Hepatocyte (in vitro differentiated cells): ENCODE data around the gene LUC7L. TPM values are rescaled to one million over a fixed set of nuclear protein-coding genes. Genes with fewer than 3 reads are reported as not detected.

Experiments used
- DNase-seq: peaks from one replicate; pipeline ENCODE4 v3.0.0-alpha.2; 2016; ENCODE audit warnings: low spot score
- H2AFZ ChIP-seq: fragments of 200-600 bp; sonication (generic); 2 replicates; pipeline ENCODE4 v1.6.0; 2016; ENCODE audit warnings: antibody characterized with exemption, mild to moderate bottlenecking
- H3K27ac ChIP-seq: fragments of 200-600 bp; sonication (generic); 2 replicates; pipeline ENCODE4 v1.5.1; 2016; ENCODE audit warnings: mild to moderate bottlenecking
- H3K27me3 ChIP-seq: fragments of 200-600 bp; sonication (generic); 2 replicates; pipeline ENCODE4 v1.6.1; 2016
- H3K36me3 ChIP-seq: fragments of 200-600 bp; sonication (generic); replicated peaks from 2 replicates; pipeline ENCODE4 v1.5.1; 2016; ENCODE audit warnings: low read depth; ENCODE audit not compliant: insufficient read depth
- H3K4me1 ChIP-seq: fragments of 200-600 bp; sonication (generic); 2 replicates; pipeline ENCODE4 v1.5.1; 2016; ENCODE audit warnings: mild to moderate bottlenecking, moderate library complexity; ENCODE audit not compliant: insufficient read depth
- H3K4me2 ChIP-seq: fragments of 200-600 bp; sonication (generic); 2 replicates; pipeline ENCODE4 v1.6.0; 2016
- H3K4me3 ChIP-seq: fragments of 200-600 bp; sonication (generic); 2 replicates; pipeline ENCODE4 v1.5.1; 2016; ENCODE audit warnings: mild to moderate bottlenecking
- H3K79me2 ChIP-seq: fragments of 200-600 bp; sonication (generic); 2 replicates; pipeline ENCODE4 v1.6.0; 2017; ENCODE audit warnings: mild to moderate bottlenecking
- H3K9me2 ChIP-seq: fragments of 200-600 bp; sonication (generic); replicated peaks from 2 replicates; pipeline ENCODE4 v1.6.0; 2017; ENCODE audit warnings: mild to moderate bottlenecking; ENCODE audit not compliant: insufficient read depth
- H3K9me3 ChIP-seq: fragments of 200-600 bp; sonication (generic); 2 replicates; pipeline ENCODE4 v1.5.1; 2016; ENCODE audit warnings: low read depth, mild to moderate bottlenecking
- H4K20me1 ChIP-seq: fragments of 200-600 bp; sonication (generic); 2 replicates; pipeline ENCODE4 v1.6.0; 2016; ENCODE audit warnings: mild to moderate bottlenecking; ENCODE audit not compliant: insufficient read depth, poor library complexity, severe bottlenecking
- EZH2 ChIP-seq: fragments of 200-600 bp; sonication (generic); IDR thresholded peaks from 2 replicates; pipeline ENCODE4 v1.6.1; 2016; ENCODE audit warnings: antibody characterized with exemption, mild to moderate bottlenecking, borderline replicate concordance
- EZH2phosphoT487 ChIP-seq: fragments of 200-600 bp; sonication (generic); IDR thresholded peaks from one replicate; pipeline ENCODE4 v1.6.1; 2018; ENCODE audit warnings: antibody characterized with exemption, mild to moderate bottlenecking, low read depth, moderate library complexity; ENCODE audit not compliant: unreplicated experiment, severe bottlenecking
- WGBS: methylation state at CpG from one replicate; pipeline ENCODE4 v1.1.6; 2016; ENCODE audit warnings: low lambda C conversion rate; ENCODE audit errors: missing lambda C conversion rate; 5-methylcytosine and 5-hydroxymethylcytosine counted together
- polyA plus RNA-seq: library from polyadenylated mRNA; unstranded; fragments of >200 nt; fragmentation: Nextera tagmentation; extraction: Ambion mirVana; gene quantifications from 2 replicates; pipeline ENCODE4 v1.2.1, GENCODE V29; 2016
- small RNA-seq: library from RNA; depleted of rRNA; stranded (forward); fragments of <200 nt; gene quantifications from one replicate; pipeline ENCODE3, GENCODE V24; 2014
- total RNA-seq: library from RNA; depleted of rRNA; stranded (reverse); fragments of >200 nt; gene quantifications from 2 replicates; pipeline ENCODE4 v1.2.3, GENCODE V29; 2014
- TF ChIP-seq, protein P1 (sequence below): fragments of 200-600 bp; sonication (generic); IDR thresholded peaks from 2 replicates; pipeline ENCODE4 v1.5.1; 2016; ENCODE audit warnings: antibody characterized with exemption, mild to moderate bottlenecking; ENCODE audit not compliant: poor library complexity

LUC7L gene
- total and polyA plus RNA-seq, 2 experiments from 2014 or later: 75.2 to 75.4 TPM

GRCh38 chr16:143047-143446, 86.2 kb downstream of the LUC7L start:
- H4K20me1 ChIP-seq: no peaks in the 10 kb centered on the region
- no peak overlapping the region for H3K4me3 ChIP-seq
- H3K27me3 ChIP-seq: no peaks in the 10 kb centered on the region
- H3K9me2 ChIP-seq: no peaks in the 10 kb centered on the region
- no peak overlapping the region for H2AFZ ChIP-seq
- no peak overlapping the region for H3K4me2 ChIP-seq
- 89% methylated on average over 6 of the region's 6 CpGs for WGBS
- H3K4me1 ChIP-seq: no peaks in the 10 kb centered on the region
- no peak overlapping the region for H3K27ac ChIP-seq
- peaks cover under 1% of the 10 kb centered on the region for H3K79me2 ChIP-seq
- no peaks in the 10 kb centered on the region for H3K36me3 ChIP-seq
- H3K9me3 ChIP-seq: no peaks in the 10 kb centered on the region
- TF ChIP-seq EZH2: no peak
- TF ChIP-seq, protein P1, sequence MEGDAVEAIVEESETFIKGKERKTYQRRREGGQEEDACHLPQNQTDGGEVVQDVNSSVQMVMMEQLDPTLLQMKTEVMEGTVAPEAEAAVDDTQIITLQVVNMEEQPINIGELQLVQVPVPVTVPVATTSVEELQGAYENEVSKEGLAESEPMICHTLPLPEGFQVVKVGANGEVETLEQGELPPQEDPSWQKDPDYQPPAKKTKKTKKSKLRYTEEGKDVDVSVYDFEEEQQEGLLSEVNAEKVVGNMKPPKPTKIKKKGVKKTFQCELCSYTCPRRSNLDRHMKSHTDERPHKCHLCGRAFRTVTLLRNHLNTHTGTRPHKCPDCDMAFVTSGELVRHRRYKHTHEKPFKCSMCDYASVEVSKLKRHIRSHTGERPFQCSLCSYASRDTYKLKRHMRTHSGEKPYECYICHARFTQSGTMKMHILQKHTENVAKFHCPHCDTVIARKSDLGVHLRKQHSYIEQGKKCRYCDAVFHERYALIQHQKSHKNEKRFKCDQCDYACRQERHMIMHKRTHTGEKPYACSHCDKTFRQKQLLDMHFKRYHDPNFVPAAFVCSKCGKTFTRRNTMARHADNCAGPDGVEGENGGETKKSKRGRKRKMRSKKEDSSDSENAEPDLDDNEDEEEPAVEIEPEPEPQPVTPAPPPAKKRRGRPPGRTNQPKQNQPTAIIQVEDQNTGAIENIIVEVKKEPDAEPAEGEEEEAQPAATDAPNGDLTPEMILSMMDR: no peak
- TF ChIP-seq EZH2phosphoT487: no peak
- DNase-seq: no peak

GRCh38 chr16:142405-142967, 86.8 kb downstream of the LUC7L start:
- H2AFZ ChIP-seq: no peak overlapping the region
- no peak overlapping the region for H3K4me2 ChIP-seq
- DNase-seq: no peak
- H3K36me3 ChIP-seq: no peaks in the 10 kb centered on the region
- H4K20me1 ChIP-seq: no peaks in the 10 kb centered on the region
- H3K9me3 ChIP-seq: no peaks in the 10 kb centered on the region
- no peaks in the 10 kb centered on the region for H3K4me1 ChIP-seq
- peaks cover 5% of the 10 kb centered on the region for H3K79me2 ChIP-seq
- WGBS: 91% methylated on average over 12 of the region's 12 CpGs
- no peak overlapping the region for H3K27ac ChIP-seq
- no peak overlapping the region for H3K4me3 ChIP-seq
- H3K27me3 ChIP-seq: no peaks in the 10 kb centered on the region
- H3K9me2 ChIP-seq: no peaks in the 10 kb centered on the region
- no peak for TF ChIP-seq EZH2phosphoT487
- TF ChIP-seq EZH2: no peak
- TF ChIP-seq, protein P1: no peak

- peaks cover 24% of the 10 kb centered on the region for H3K79me2 ChIP-seq
- no peak overlapping the region for H3K27ac ChIP-seq
- H3K4me2 ChIP-seq: no peak overlapping the region
- 71% methylated on average over 10 of the region's 10 CpGs for WGBS
- H3K27me3 ChIP-seq: no peaks in the 10 kb centered on the region
- DNase-seq: no peak
- TF ChIP-seq, protein P1: no peak
- TF ChIP-seq EZH2 (no peak), EZH2phosphoT487 (no peak)
- H3K9me2 ChIP-seq: no peaks in the 10 kb centered on the region
- no peaks in the 10 kb centered on the region for H3K36me3 ChIP-seq
- no peaks in the 10 kb centered on the region for H3K9me3 ChIP-seq
- no peak overlapping the region for H3K4me3 ChIP-seq
- H2AFZ ChIP-seq: no peak overlapping the region
- H4K20me1 ChIP-seq: no peaks in the 10 kb centered on the region
- no peaks in the 10 kb centered on the region for H3K4me1 ChIP-seq
Measured at GRCh38 chr16:140175-140857, 88.9 kb downstream of the LUC7L start.

Small RNA genes lying within 50 kb of the gene (small RNA-seq; reads per million reads assigned to genes)
- gene RF00019: not detected

Other genes with a start within 250 kb of the LUC7L start
- 2.7 and 2.8 TPM in 2 replicates for gene POLR3K, start 175.8 kb downstream of the LUC7L start, total RNA-seq
- gene POLR3K, start 175.8 kb downstream of the LUC7L start, polyA plus RNA-seq: 12.1 and 12.5 TPM in 2 replicates
- 18.2 and 18.3 TPM in 2 replicates for gene SNRNP25, start 175.6 kb downstream of the LUC7L start, total RNA-seq
- 35.3 and 43.1 TPM in 2 replicates for gene SNRNP25, start 175.6 kb downstream of the LUC7L start, polyA plus RNA-seq
- gene RHBDF1, start 156.8 kb downstream of the LUC7L start, total RNA-seq: 21.8 and 41.5 TPM in 2 replicates
- 73.6 and 95.3 TPM in 2 replicates for gene RHBDF1, start 156.8 kb downstream of the LUC7L start, polyA plus RNA-seq
- gene MPG, start 151.2 kb downstream of the LUC7L start, total RNA-seq: 67.4 and 85.7 TPM in 2 replicates
- 83.9 and 121 TPM in 2 replicates for gene MPG, start 151.2 kb downstream of the LUC7L start, polyA plus RNA-seq
- gene NPRL3, start 90.8 kb downstream of the LUC7L start, total RNA-seq: 5.5 and 10.2 TPM in 2 replicates
- 28.8 and 31.2 TPM in 2 replicates for gene NPRL3, start 90.8 kb downstream of the LUC7L start, polyA plus RNA-seq
- gene HBZ, start 76.8 kb downstream of the LUC7L start, total RNA-seq: not detected in 2 replicates
- gene HBZ, start 76.8 kb downstream of the LUC7L start, polyA plus RNA-seq: 0.28 TPM in 1 of 2 replicates, not detected in the other
- not detected in 2 replicates for gene HBM, start 63.5 kb downstream of the LUC7L start, total RNA-seq
- gene HBM, start 63.5 kb downstream of the LUC7L start, polyA plus RNA-seq: not detected in 2 replicates
- not detected in 2 replicates for gene HBA2, start 56.6 kb downstream of the LUC7L start, total RNA-seq
- gene HBA2, start 56.6 kb downstream of the LUC7L start, polyA plus RNA-seq: not detected in 2 replicates
- not detected in 2 replicates for gene HBA1, start 52.8 kb downstream of the LUC7L start, total RNA-seq
- 1.9 TPM in 1 of 2 replicates, not detected in the other for gene HBA1, start 52.8 kb downstream of the LUC7L start, polyA plus RNA-seq
- not detected in 2 replicates for gene HBQ1, start 49.0 kb downstream of the LUC7L start, total RNA-seq
- 0.30 TPM in 1 of 2 replicates, not detected in the other for gene HBQ1, start 49.0 kb downstream of the LUC7L start, polyA plus RNA-seq
- gene FAM234A, start 5.4 kb upstream of the LUC7L start, total RNA-seq: 37.6 and 84.1 TPM in 2 replicates
- 96.5 and 106 TPM in 2 replicates for gene FAM234A, start 5.4 kb upstream of the LUC7L start, polyA plus RNA-seq
- gene RGS11, start 46.5 kb upstream of the LUC7L start, total RNA-seq: 0.04 and 0.57 TPM in 2 replicates
- 0.93 and 3.4 TPM in 2 replicates for gene RGS11, start 46.5 kb upstream of the LUC7L start, polyA plus RNA-seq
- 0.48 TPM in 1 of 2 replicates, not detected in the other for gene ARHGDIG, start 51.1 kb upstream of the LUC7L start, total RNA-seq
- 1.0 and 1.1 TPM in 2 replicates for gene ARHGDIG, start 51.1 kb upstream of the LUC7L start, polyA plus RNA-seq
- gene PDIA2, start 53.7 kb upstream of the LUC7L start, total RNA-seq: 0.08 TPM in 1 of 2 replicates, not detected in the other
- gene PDIA2, start 53.7 kb upstream of the LUC7L start, polyA plus RNA-seq: 0.47 and 1.0 TPM in 2 replicates
- gene AXIN1, start 123.3 kb upstream of the LUC7L start, total RNA-seq: 22.5 and 27.2 TPM in 2 replicates
- 16.1 and 22.5 TPM in 2 replicates for gene AXIN1, start 123.3 kb upstream of the LUC7L start, polyA plus RNA-seq
- gene MRPL28, start 141.1 kb upstream of the LUC7L start, total RNA-seq: 80.0 and 88.1 TPM in 2 replicates
- gene MRPL28, start 141.1 kb upstream of the LUC7L start, polyA plus RNA-seq: 126 and 144 TPM in 2 replicates
- gene PGAP6, start 152.5 kb upstream of the LUC7L start, total RNA-seq: 130 and 133 TPM in 2 replicates
- gene PGAP6, start 152.5 kb upstream of the LUC7L start, polyA plus RNA-seq: 205 and 229 TPM in 2 replicates
- 168 and 227 TPM in 2 replicates for gene NME4, start 167.8 kb upstream of the LUC7L start, total RNA-seq
- 543 and 611 TPM in 2 replicates for gene NME4, start 167.8 kb upstream of the LUC7L start, polyA plus RNA-seq
- 29.4 and 54.5 TPM in 2 replicates for gene DECR2, start 172.4 kb upstream of the LUC7L start, total RNA-seq
- gene DECR2, start 172.4 kb upstream of the LUC7L start, polyA plus RNA-seq: 80.5 and 107 TPM in 2 replicates
- 39.9 and 47.3 TPM in 2 replicates for gene RAB11FIP3, start 196.2 kb upstream of the LUC7L start, total RNA-seq
- 72.8 and 81.0 TPM in 2 replicates for gene RAB11FIP3, start 196.2 kb upstream of the LUC7L start, polyA plus RNA-seq